ENCODE measurements around the gene PLXNC1.

The PLXNC1 gene

GRCh38 chr12:94146166-94146936 lies 2.0 kb upstream of the PLXNC1 start:
- DNase-seq (ENCODE audit: low read depth, low spot score), result no peak
- Histone ChIP-seq H3K9me3 (ENCODE audit: control insufficient read depth, insufficient read depth, low read length) (no peaks in the 10 kb centered on the region), H3K4me1 (ENCODE audit: control insufficient read depth, insufficient read depth, low read length) (no peaks in the 10 kb centered on the region; the same call in 1 of the 2 replicates), H3K36me3 (ENCODE audit: control insufficient read depth, insufficient read depth, low read length) (no peaks in the 10 kb centered on the region), H3K27me3 (ENCODE audit: control insufficient read depth, insufficient read depth, low read length) (peaks cover 39% of the 10 kb centered on the region), H3K4me3 (ENCODE audit: low read length) (no peak overlapping the region), H3K27ac (ENCODE audit: low read length) (no peak overlapping the region)
- WGBS (ENCODE audit: insufficient coverage, insufficient read length), result no CpG with 5 or more reads among the region's 9 CpGs

GRCh38 chr12:94147387-94147990 lies 888 bp upstream of the PLXNC1 start:
- H3K4me3 ChIP-seq (ENCODE audit: low read length), result peak overlapping the region; percentile 49; the same call in 1 of the 2 replicates
- H3K27ac ChIP-seq (ENCODE audit: low read length), result no peak overlapping the region
- H3K27me3 ChIP-seq (ENCODE audit: control insufficient read depth, insufficient read depth, low read length), result peaks cover 46% of the 10 kb centered on the region
- no peak for DNase-seq (ENCODE audit: low read depth, low spot score)
- WGBS (ENCODE audit: insufficient coverage, insufficient read length), result no CpG with 5 or more reads among the region's 13 CpGs
- H3K9me3 ChIP-seq (ENCODE audit: control insufficient read depth, insufficient read depth, low read length), result no peaks in the 10 kb centered on the region
- H3K36me3 ChIP-seq (ENCODE audit: control insufficient read depth, insufficient read depth, low read length), result no peaks in the 10 kb centered on the region
- no peaks in the 10 kb centered on the region; the same call in none of the 2 replicates for H3K4me1 ChIP-seq (ENCODE audit: control insufficient read depth, insufficient read depth, low read length)

- no peak for DNase-seq (ENCODE audit: low read depth, low spot score)
- no CpG with 5 or more reads among the region's 62 CpGs for WGBS (ENCODE audit: insufficient coverage, insufficient read length)
- no peaks in the 10 kb centered on the region for H3K36me3 ChIP-seq (ENCODE audit: control insufficient read depth, insufficient read depth, low read length)
- peak overlapping the region; percentile 49; the same call in 1 of the 2 replicates for H3K4me3 ChIP-seq (ENCODE audit: low read length)
- no peaks in the 10 kb centered on the region for H3K9me3 ChIP-seq (ENCODE audit: control insufficient read depth, insufficient read depth, low read length)
- no peak overlapping the region for H3K27ac ChIP-seq (ENCODE audit: low read length)
- H3K4me1 ChIP-seq (ENCODE audit: control insufficient read depth, insufficient read depth, low read length), result no peaks in the 10 kb centered on the region; the same call in none of the 2 replicates
- H3K27me3 ChIP-seq (ENCODE audit: control insufficient read depth, insufficient read depth, low read length), result peaks cover 50% of the 10 kb centered on the region
These were observed 352 bp downstream of the PLXNC1 start for GRCh38 chr12:94148739-94149118.

- Histone ChIP-seq H3K27ac (ENCODE audit: low read length) (no peak overlapping the region), H3K4me1 (ENCODE audit: control insufficient read depth, insufficient read depth, low read length) (no peaks in the 10 kb centered on the region; the same call in none of the 2 replicates), H3K4me3 (ENCODE audit: low read length) (peak overlapping the region; percentile 49; the same call in 1 of the 2 replicates), H3K27me3 (ENCODE audit: control insufficient read depth, insufficient read depth, low read length) (peaks cover 50% of the 10 kb centered on the region), H3K9me3 (ENCODE audit: control insufficient read depth, insufficient read depth, low read length) (no peaks in the 10 kb centered on the region), H3K36me3 (ENCODE audit: control insufficient read depth, insufficient read depth, low read length) (no peaks in the 10 kb centered on the region)
- WGBS (ENCODE audit: insufficient coverage, insufficient read length), result no CpG with 5 or more reads among the region's 76 CpGs
- no peak for DNase-seq (ENCODE audit: low read depth, low spot score)
These were observed 873 bp downstream of the PLXNC1 start for GRCh38 chr12:94149119-94149780.

- H3K27ac ChIP-seq (ENCODE audit: low read length), result no peak overlapping the region
- H3K27me3 ChIP-seq (ENCODE audit: control insufficient read depth, insufficient read depth, low read length), result peaks cover 50% of the 10 kb centered on the region
These were observed 1.4 kb downstream of the PLXNC1 start for GRCh38 chr12:94149781-94150239.

GRCh38 chr12:94150240-94151121 lies 2.1 kb downstream of the PLXNC1 start:
- Histone ChIP-seq H3K27ac (ENCODE audit: low read length) (no peak overlapping the region), H3K36me3 (ENCODE audit: control insufficient read depth, insufficient read depth, low read length) (no peaks in the 10 kb centered on the region), H3K4me1 (ENCODE audit: control insufficient read depth, insufficient read depth, low read length) (no peaks in the 10 kb centered on the region; the same call in none of the 2 replicates), H3K4me3 (ENCODE audit: low read length) (peak overlapping the region; percentile 49; the same call in 1 of the 2 replicates), H3K9me3 (ENCODE audit: control insufficient read depth, insufficient read depth, low read length) (no peaks in the 10 kb centered on the region), H3K27me3 (ENCODE audit: control insufficient read depth, insufficient read depth, low read length) (peaks cover 50% of the 10 kb centered on the region)
- no CpG with 5 or more reads among the region's 33 CpGs for WGBS (ENCODE audit: insufficient coverage, insufficient read length)
- DNase-seq (ENCODE audit: low read depth, low spot score), result no peak

More at GRCh38 chr12:94149781-94150239, 1.4 kb downstream of the PLXNC1 start:
- peak overlapping the region; percentile 49; the same call in 1 of the 2 replicates for H3K4me3 ChIP-seq (ENCODE audit: low read length)
- no peaks in the 10 kb centered on the region for H3K9me3 ChIP-seq (ENCODE audit: control insufficient read depth, insufficient read depth, low read length)
- no peaks in the 10 kb centered on the region for H3K36me3 ChIP-seq (ENCODE audit: control insufficient read depth, insufficient read depth, low read length)
- H3K4me1 ChIP-seq (ENCODE audit: control insufficient read depth, insufficient read depth, low read length), result no peaks in the 10 kb centered on the region; the same call in none of the 2 replicates
- DNase-seq (ENCODE audit: low read depth, low spot score), result no peak
- WGBS (ENCODE audit: insufficient coverage, insufficient read length), result no CpG with 5 or more reads among the region's 49 CpGs

- WGBS (ENCODE audit: insufficient coverage, insufficient read length), result no CpG with 5 or more reads among the region's 8 CpGs
- no peak for DNase-seq (ENCODE audit: low read depth, low spot score)
- Histone ChIP-seq H3K27ac (ENCODE audit: low read length) (no peak overlapping the region), H3K9me3 (ENCODE audit: control insufficient read depth, insufficient read depth, low read length) (no peaks in the 10 kb centered on the region), H3K4me3 (ENCODE audit: low read length) (no peak overlapping the region), H3K36me3 (ENCODE audit: control insufficient read depth, insufficient read depth, low read length) (no peaks in the 10 kb centered on the region), H3K27me3 (ENCODE audit: control insufficient read depth, insufficient read depth, low read length) (peaks cover 44% of the 10 kb centered on the region), H3K4me1 (ENCODE audit: control insufficient read depth, insufficient read depth, low read length) (no peaks in the 10 kb centered on the region; the same call in none of the 2 replicates)
These were observed 3.2 kb downstream of the PLXNC1 start for GRCh38 chr12:94151582-94151981.

- Histone ChIP-seq H3K9me3 (ENCODE audit: control insufficient read depth, insufficient read depth, low read length) (no peaks in the 10 kb centered on the region), H3K27ac (ENCODE audit: low read length) (no peak overlapping the region), H3K4me3 (ENCODE audit: low read length) (no peak overlapping the region), H3K4me1 (ENCODE audit: control insufficient read depth, insufficient read depth, low read length) (no peaks in the 10 kb centered on the region; the same call in none of the 2 replicates), H3K27me3 (ENCODE audit: control insufficient read depth, insufficient read depth, low read length) (peaks cover 35% of the 10 kb centered on the region), H3K36me3 (ENCODE audit: control insufficient read depth, insufficient read depth, low read length) (no peaks in the 10 kb centered on the region)
- WGBS (ENCODE audit: insufficient coverage, insufficient read length), result no CpG with 5 or more reads among the region's 5 CpGs
- no peak for DNase-seq (ENCODE audit: low read depth, low spot score)
These were observed 4.1 kb downstream of the PLXNC1 start for GRCh38 chr12:94152292-94153078.

GRCh38 chr12:94157181-94157580 lies 8.8 kb downstream of the PLXNC1 start:
- no peak overlapping the region for H3K27ac ChIP-seq (ENCODE audit: low read length)
- H3K9me3 ChIP-seq (ENCODE audit: control insufficient read depth, insufficient read depth, low read length), result no peaks in the 10 kb centered on the region
- WGBS (ENCODE audit: insufficient coverage, insufficient read length), result no CpG with 5 or more reads among the region's 3 CpGs
- H3K4me1 ChIP-seq (ENCODE audit: control insufficient read depth, insufficient read depth, low read length), result no peaks in the 10 kb centered on the region
- H3K36me3 ChIP-seq (ENCODE audit: control insufficient read depth, insufficient read depth, low read length), result no peaks in the 10 kb centered on the region
- no peak overlapping the region for H3K4me3 ChIP-seq (ENCODE audit: low read length)
- DNase-seq (ENCODE audit: low read depth, low spot score), result no peak
- H3K27me3 ChIP-seq (ENCODE audit: control insufficient read depth, insufficient read depth, low read length), result peaks cover 6% of the 10 kb centered on the region; the same call in 1 of the 2 replicates
